Epidermal melanocyte (primary cell): ENCODE results near the gene CMA1.
"Not testable (repeated sequence)": the region's sequence is repeated elsewhere in the genome, so short reads cannot be mapped to it uniquely, and the experiment has no call there.

Source experiments
- DNase-seq: peaks from one replicate; pipeline ENCODE4 v3.0.0; 2011; ENCODE audit warnings: low spot score; ENCODE audit not compliant: insufficient read length

CMA1 gene, protein sequence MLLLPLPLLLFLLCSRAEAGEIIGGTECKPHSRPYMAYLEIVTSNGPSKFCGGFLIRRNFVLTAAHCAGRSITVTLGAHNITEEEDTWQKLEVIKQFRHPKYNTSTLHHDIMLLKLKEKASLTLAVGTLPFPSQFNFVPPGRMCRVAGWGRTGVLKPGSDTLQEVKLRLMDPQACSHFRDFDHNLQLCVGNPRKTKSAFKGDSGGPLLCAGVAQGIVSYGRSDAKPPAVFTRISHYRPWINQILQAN

DNA sequence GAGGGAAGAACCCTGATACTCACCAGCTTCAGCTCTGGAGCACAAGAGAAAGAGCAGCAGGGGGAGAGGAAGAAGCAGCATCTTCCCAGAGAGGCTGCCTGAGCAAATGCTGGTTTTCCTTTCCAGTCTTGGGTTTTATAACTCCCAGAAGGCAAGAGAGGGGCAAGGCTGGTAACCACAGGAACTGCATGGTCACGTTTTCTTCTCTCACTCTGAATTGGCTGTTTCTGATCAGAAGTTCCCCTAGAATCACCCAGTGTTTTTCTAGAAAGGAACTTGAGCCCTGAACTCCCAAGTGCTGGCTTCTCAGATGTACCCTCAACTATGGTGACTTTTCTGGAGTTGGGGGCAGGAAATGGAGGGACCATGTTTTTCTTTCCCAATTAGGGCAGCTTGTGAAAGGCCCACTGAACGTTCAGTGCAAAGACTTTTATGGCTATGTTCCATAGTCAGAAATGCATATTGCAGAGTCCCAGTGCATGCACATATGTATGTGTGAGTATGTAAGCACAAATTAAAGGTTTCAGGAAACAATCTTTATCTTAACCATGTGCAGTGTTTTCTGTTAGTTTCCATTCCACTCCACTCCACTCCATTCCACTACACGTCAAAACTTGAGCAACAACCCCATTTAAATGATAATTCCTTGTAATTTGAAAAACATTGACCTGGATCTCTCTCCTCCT is at the start of gene CMA1:
Gene CMA1, minus strand, starts transcription at position 111 of the 686 bp plus-strand sequence. Its CDS starts 30 bp downstream, at position 81.
- no peak for DNase-seq

DNA sequence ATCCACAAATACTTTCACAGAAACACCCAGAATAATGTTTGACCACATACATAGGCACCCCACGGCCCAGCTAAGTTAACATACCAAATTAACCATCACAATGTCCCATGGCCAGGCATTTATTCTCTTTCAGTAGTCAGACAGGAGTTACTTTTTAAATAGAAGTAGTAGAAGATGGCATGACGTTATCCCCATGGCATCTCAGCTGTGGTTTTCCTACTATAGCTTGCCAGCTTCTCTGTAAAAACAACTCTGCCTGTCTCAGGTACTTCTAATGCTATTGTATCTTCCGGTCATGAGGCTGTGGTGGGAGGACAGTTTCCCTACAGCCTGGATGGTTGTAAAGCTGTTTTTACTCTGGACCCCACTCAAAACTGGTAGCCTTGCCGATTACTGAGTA is 48.7 kb upstream of the CMA1 start:
- DNase-seq: no peak

DNA sequence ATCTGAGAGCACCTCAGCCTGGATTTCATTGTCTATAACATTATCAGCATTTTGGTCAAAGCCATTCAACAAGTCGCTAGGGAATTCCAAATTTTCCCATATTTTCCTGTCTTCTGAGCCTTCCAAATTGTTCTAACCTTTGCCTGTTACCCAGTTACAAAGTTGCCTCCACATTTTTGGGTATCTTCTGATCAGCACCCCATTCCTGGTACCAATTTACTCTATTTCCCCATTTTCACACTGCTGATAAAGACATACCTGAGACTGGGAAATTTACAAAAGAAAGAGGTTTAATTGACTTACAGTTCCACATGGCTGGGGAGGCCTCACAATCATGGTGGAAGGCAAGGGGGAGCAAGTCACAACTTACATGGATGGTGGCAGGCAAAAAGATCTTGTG is 41.0 kb upstream of the CMA1 start:
- DNase-seq: not testable (repeated sequence)

- DNase-seq: no peak
Measured at GRCh38 chr14:24542346-24542936, 34.4 kb upstream of the CMA1 start.

DNA sequence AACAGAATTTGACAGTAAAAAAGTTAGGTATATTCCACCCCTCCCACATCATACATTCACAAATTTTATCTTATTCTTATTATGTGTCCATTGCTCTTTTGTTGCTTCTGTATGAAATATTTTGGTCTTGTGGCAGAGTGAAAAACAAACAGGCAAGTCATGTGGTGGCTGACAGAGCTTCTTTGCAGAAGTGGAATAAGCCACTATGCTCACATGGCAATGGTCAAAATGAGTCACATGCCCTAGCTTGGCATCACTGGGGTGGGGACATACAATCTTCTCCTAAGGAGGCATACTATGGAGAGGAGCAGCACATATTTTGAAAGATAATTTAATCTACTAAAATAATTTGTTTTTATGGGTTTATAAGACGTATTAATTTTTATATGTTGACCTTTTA is 27.7 kb upstream of the CMA1 start:
- DNase-seq: no peak

- DNase-seq: no peak
Measured at GRCh38 chr14:24534286-24534685, 26.2 kb upstream of the CMA1 start.

DNA sequence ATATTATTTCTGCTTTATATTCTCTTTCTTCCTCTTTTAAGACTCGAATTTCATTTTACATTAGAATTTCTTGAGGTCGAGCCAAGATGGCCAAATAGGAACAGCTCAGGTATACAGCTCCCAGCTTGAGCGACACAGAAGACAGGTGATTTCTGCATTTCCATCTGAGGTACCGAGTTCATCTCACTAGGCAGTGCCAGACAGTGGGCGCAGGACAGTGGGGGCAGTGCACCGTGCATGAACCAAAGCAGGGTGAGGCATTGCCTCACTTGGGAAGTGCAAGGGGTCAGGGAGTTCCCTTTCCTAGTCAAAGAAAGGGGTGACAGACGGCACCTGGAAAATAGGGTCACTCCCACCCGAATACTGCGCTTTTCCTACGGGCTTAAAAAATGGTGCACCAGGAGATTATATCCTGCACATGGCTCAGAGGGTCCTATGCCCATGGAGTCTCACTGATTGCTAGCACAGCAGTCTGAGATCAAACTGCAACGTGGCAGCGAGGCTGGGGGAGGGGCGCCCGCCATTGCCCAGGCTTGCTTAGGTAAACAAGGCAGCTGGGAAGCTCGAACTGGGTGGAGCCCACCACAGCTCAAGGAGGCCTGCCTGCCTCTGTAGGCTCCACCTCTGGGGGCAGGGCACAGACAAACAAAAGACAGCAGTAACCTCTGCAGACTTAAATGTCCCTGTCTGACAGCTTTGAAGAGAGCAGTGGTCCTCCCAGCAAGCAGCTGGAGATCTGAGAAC is 18.0 kb upstream of the CMA1 start:
- DNase-seq: not testable (repeated sequence)

DNA sequence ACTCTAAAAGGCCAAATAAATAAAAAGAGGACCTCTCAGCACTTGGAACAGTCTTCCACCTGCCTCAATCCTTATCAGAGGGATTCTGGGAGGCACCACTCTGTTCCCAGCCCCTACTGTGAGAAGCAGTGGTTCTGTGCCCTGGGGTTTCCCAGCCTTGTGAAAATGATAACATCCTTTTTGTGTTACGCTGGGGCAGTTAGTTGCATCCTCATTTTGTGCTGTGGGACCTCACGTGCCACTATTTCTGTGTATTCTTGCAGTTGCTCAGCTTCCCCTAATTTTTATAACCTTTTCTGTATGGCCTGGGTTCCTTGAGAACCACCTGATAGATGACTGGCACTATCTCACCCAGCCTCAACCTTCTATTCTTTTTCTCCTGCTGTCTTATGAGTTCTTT is 10.8 kb upstream of the CMA1 start:
- DNase-seq: no peak

DNA sequence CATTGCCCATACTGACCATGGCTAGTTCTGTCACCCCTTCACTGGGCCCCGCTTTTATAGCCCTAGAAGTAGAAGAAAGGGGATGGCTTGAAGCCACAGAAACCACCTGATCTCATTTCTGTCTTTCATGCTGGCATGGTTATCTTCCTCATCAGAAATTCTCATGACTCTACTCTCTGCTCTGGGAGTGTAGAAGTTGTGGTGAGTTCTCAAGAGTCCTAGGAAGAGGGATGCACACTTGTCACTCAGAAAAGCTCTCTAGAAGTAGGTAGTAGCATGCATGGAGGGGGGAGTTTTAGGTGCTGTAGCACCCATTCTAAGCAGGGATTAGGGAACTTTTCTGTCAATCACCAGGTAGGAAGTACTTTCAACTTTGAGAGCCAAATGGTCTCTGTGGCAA is 6.1 kb upstream of the CMA1 start:
- no peak for DNase-seq

DNA sequence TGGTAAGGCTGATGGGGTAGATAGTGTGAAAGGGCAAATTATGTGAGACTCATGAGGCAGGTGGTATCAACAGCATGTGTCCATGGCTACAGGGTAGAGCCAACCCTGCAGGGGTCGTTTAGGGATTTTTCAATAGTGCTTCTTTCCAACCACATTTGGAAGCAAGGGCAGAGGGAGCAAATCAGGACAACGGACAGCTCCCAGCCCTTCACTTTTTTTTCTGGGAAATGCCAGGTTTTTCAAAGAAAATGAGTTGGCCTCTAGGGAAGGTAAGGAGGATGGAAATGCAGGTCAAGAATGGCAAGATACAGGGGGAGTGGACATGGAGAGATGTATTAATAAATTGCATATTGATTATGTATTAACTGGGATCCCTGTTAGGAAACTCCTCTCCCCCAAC is 4.9 kb upstream of the CMA1 start:
- DNase-seq: no peak

DNA sequence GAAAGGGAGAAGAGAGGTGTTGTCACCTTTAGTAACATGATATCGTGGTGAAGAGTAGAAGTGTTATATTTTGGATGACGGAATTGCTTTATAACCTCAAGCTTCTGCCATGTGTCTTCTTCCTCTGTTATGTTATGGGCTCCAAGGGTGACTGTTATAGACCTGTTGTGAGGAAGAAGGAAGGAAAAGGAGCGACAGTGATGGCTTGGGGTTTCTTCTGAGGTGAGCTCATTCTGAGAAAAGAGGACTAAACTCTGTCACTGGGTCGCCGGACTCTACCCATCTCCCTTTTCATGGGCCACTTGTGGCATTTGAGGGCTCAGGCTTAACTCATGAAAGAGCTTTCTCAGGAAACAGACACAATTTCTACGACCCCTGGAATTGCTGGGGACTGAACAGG is 1.6 kb downstream of the CMA1 start:
- no peak for DNase-seq

- DNase-seq: no peak
Measured at GRCh38 chr14:24504425-24504950, 3.6 kb downstream of the CMA1 start.

DNA sequence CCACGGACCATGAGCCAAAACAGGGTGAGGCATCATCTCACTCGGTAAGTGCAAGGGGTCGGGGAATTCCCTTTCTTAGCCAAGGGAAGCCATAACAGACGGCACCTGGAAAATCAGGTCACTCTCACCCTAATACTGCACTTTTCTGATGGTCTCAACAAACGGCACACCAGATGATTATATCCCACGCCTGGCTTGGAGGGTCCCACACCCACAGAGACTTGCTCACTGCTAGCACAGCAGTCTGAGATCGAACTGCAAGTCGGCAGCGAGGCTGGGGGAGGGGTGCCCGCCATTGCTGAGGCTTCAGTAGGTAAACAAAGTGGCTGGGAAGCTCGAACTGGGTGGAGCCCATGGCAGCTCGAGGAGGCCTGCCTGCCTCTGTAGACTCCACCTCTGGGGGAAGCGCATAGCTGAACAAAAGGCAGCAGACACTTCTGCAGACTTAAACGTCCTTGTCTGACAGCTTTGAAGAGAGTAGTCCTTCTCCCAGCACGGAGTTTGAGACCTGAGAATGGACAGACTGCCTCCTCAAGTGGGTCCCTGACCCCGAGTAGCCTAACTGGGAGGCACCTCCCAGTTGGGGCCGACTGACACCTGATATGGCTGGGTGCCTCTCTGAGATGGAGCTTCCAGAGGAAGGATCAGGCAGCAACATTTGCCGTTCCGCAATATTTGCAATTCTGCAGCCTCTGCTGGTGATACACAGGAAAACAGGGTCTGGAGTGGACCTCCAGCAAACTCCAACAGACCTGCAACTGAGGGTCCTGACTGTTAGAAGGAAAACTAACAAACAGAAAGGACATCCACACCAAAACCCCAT is 16.3 kb downstream of the CMA1 start:
- not testable (repeated sequence) for DNase-seq

GRCh38 chr14:24483604-24484252 is 24.3 kb downstream of the CMA1 start:
- DNase-seq: peak; percentile 31

DNA sequence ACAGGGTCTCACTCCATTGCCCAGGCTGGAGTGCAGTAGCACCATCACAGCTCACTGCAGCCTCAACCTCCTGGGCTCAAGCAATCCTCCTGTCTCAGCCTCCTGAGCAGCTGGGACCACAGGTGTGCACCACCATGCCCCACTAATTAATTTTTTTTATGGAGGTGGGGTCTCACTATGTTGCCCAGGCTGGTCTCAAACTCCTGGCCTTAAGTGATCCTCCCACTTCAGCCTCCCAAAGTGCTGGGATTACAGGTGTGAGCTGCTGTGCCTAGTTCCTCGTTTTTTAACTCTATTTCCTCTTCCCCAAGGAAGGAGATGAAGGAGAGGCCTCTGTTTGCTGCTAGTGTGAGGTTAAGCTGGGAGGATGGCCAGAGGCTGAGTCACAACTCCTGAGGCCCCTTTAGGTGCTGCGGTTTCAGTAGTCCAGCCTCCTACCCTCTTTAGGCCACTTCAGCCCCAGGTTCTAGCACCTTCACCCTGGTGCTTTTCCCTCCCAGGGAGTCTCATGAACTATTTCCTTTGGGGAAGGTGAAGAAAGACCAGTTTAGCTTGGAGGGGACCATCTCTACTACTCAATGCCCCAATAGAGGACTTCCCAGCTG is 25.3 kb downstream of the CMA1 start:
- not testable (repeated sequence) for DNase-seq

DNA sequence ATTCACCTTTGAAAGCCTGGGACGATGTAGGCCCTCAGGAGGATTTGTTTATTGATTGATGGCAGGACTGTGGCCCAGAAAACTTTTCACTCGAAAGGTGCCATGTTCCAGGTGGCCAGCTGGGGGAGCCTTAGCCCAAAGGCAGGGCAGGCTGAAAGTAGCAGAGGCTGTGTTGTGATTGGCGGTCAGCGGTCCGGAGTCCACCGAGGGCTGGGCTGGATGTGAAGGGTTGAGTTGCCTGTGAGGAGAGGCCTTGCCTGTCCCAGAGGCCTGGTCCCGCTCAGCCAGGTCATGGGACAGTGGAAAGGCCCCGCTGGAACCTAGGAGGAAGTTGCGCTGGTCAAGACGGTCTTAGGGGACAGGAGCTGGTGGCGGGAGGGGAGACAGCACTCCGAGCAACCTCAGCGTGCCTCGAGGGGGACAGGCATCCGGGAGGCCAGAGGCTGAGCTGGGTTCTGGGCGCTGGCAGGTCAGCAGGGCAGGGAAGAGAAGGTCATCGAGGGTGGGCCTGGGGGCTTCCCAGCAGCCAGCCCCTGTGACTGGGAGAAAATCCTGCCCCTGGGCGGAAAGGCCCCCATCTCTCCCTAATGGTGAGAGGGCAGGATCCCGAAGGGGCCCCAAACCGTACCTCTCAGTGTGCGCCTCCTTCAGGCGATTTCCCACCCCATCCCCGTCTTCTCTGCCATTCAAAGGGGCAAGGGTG is 26.3 kb downstream of the CMA1 start:
- DNase-seq: peak; percentile 29

DNA sequence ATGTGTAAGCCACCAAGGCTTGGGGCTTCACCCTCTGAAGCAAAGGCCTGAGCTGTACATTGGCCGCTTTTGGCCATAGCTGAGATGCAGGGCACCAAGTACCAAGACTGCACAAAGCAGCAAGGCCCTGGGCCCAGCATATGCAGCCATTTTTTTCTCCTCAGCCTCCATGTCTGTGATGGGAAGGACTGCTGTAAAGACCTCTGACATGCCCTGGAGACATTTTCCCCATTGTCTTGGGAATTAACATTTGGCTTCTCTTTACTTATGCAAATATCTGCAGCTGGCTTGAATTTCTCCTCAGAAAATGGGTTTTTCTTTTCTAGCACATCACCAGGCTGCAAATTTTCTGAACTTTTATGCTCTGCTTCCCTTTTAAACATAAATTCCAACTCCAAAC is 28.1 kb downstream of the CMA1 start:
- not testable (repeated sequence) for DNase-seq

DNA sequence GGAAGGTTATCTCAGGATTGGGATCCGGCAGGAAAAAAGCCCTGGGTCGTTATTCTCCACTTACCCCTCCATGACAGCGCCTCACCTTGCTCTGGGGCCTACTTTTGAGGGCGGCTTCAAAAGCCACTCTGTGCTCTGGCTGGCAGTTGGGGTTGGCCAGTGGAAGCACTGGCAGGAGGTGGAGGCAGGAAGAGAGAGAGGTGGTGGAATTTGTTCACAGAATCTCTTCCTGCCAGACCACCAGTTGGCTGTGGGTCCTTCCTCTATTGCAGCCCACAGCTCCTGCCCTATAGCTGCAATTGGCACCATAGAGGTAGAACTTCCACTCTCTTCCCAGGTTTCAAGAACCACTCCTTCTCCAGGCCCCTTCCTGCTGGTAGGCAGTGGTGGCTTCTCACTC is 32.8 kb downstream of the CMA1 start:
- DNase-seq: no peak

- DNase-seq: no peak
Measured at GRCh38 chr14:24473211-24473610, 34.9 kb downstream of the CMA1 start.
